ENCODE data around the gene OPCML. TPM values are rescaled to one million over a fixed set of nuclear protein-coding genes. Genes with fewer than 3 reads are reported as not detected.

OPCML gene
- total RNA-seq, 4 donors from 2014 or later, result not detected

GRCh38 chr11:132865623-132866022 is 666.7 kb downstream of the OPCML start:
- H3K27ac ChIP-seq, result no peak overlapping the region
- H3K4me3 ChIP-seq, result no peak overlapping the region
- no peaks in the 10 kb centered on the region for H3K27me3 ChIP-seq
- H3K9me3 ChIP-seq, result no peaks in the 10 kb centered on the region
- 53 to 67% methylated on average over 3 to 5 of the region's 5 CpGs for WGBS, 2 donors (ENCODE audit: low coverage in 1 of 2)
- no peak for TF ChIP-seq POLR2AphosphoS5 (IDR thresholded peaks at IDR 0.05)
- TF ChIP-seq EP300 (IDR thresholded peaks at IDR 0.05; ENCODE audit: low read depth), result no peak
- TF ChIP-seq, protein P1, sequence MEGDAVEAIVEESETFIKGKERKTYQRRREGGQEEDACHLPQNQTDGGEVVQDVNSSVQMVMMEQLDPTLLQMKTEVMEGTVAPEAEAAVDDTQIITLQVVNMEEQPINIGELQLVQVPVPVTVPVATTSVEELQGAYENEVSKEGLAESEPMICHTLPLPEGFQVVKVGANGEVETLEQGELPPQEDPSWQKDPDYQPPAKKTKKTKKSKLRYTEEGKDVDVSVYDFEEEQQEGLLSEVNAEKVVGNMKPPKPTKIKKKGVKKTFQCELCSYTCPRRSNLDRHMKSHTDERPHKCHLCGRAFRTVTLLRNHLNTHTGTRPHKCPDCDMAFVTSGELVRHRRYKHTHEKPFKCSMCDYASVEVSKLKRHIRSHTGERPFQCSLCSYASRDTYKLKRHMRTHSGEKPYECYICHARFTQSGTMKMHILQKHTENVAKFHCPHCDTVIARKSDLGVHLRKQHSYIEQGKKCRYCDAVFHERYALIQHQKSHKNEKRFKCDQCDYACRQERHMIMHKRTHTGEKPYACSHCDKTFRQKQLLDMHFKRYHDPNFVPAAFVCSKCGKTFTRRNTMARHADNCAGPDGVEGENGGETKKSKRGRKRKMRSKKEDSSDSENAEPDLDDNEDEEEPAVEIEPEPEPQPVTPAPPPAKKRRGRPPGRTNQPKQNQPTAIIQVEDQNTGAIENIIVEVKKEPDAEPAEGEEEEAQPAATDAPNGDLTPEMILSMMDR (IDR thresholded peaks at IDR 0.05), result no peak
- TF ChIP-seq POLR2A (IDR thresholded peaks at IDR 0.05), result no peak
- no peaks in the 10 kb centered on the region for H3K36me3 ChIP-seq
- intact Hi-C loops (cut with DNase I; ENCODE audit: low total_unique reads), result no loop called here
- DNase-seq, result no peak
- in situ Hi-C loops (cut with MboI; ENCODE audit: low pct_ligation_motif_present in 1 of 4, low pct_unique_long_range_greater_than_20kb in 1 of 4, low sequenced_read_pairs in 3 of 4), result no loop called here
- H3K4me1 ChIP-seq, result no peaks in the 10 kb centered on the region

DNA sequence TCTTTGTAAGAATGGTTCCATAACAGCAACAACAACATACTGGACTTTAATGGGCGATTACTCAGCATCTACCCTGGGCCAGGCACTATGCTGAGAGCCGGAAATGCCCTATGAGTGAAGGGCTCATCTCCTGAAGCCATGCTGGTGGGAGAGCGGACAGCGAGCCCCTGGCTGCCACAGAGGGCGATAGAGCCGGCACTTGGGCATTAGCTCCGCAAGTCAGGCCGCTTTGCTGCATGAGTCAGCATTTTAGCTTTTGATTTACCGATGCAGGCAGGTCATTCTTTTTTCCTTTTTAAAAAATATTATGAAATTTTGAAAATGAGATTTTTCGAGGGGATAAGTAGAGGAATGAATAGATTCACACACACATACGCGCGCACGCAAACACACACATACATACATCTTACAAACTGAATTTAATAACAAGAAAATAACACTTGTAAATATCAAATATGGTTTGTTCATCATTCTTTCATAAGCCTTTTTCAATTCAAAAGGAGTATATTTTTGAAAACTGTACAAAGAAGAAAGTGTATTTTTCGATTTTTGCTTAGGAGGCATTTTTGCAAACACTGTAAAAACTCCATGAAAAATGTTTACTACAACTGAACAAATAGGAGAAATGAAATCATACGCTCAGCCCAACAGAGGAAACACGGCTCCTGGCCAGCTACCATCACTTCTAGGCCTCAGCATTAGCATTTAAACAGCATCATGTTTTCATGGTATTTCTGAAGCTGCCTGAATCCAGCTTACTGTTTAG is 667.3 kb downstream of the OPCML start:
- Histone ChIP-seq H3K27ac (no peak overlapping the region), H3K4me3 (no peak overlapping the region), H3K36me3 (no peaks in the 10 kb centered on the region), H3K4me1 (no peaks in the 10 kb centered on the region), H3K9me3 (no peaks in the 10 kb centered on the region), H3K27me3 (no peaks in the 10 kb centered on the region)
- 82 to 85% methylated on average over 17 of the region's 17 CpGs for WGBS, 2 donors (ENCODE audit: low coverage in 1 of 2)
- in situ Hi-C loops (cut with MboI; ENCODE audit: low pct_ligation_motif_present in 1 of 4, low pct_unique_long_range_greater_than_20kb in 1 of 4, low sequenced_read_pairs in 3 of 4) (no loop called here), intact Hi-C loops (cut with DNase I; ENCODE audit: low total_unique reads) (no loop called here)
- DNase-seq, result no peak
- TF ChIP-seq POLR2AphosphoS5 (IDR thresholded peaks at IDR 0.05) (no peak), EP300 (IDR thresholded peaks at IDR 0.05; ENCODE audit: low read depth) (no peak), POLR2A (IDR thresholded peaks at IDR 0.05) (no peak)
- TF ChIP-seq, protein P1 (IDR thresholded peaks at IDR 0.05), result no peak

DNA sequence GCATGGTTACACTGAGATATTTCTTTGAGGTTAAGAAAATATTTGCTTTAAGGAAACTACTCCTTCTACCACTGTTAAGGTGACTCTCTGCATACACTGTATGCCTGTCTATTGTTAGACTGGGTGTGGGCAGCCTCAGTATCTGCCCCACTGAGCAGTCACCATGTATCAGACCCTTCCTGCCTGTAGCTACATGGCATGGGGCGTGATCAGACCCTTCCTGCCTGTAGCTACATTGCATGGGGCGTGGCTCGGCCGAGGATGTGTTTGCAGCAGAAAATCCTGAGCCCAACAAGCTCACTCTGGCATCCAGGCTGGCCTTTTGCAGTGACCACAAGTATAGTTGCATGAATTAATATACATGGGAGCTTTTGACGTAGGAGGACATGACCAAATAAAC is 669.4 kb downstream of the OPCML start:
- Histone ChIP-seq H3K4me1 (no peaks in the 10 kb centered on the region), H3K4me3 (no peak overlapping the region), H3K36me3 (no peaks in the 10 kb centered on the region), H3K27ac (no peak overlapping the region), H3K9me3 (no peaks in the 10 kb centered on the region), H3K27me3 (no peaks in the 10 kb centered on the region)
- intact Hi-C loops (cut with DNase I; ENCODE audit: low total_unique reads) (no loop called here), in situ Hi-C loops (cut with MboI; ENCODE audit: low pct_ligation_motif_present in 1 of 4, low pct_unique_long_range_greater_than_20kb in 1 of 4, low sequenced_read_pairs in 3 of 4) (no loop called here)
- no peak for DNase-seq
- TF ChIP-seq POLR2AphosphoS5 (IDR thresholded peaks at IDR 0.05), result no peak
- TF ChIP-seq, protein P1 (IDR thresholded peaks at IDR 0.05), result no peak
- no peak for TF ChIP-seq POLR2A (IDR thresholded peaks at IDR 0.05)
- WGBS, 2 donors (ENCODE audit: low coverage in 1 of 2), result 80% methylated on average over 1 to 5 of the region's 5 CpGs

GRCh38 chr11:132862137-132862536 is 670.2 kb downstream of the OPCML start:
- no peak overlapping the region for H3K4me3 ChIP-seq
- DNase-seq, result no peak
- in situ Hi-C loops (cut with MboI; ENCODE audit: low pct_ligation_motif_present in 1 of 4, low pct_unique_long_range_greater_than_20kb in 1 of 4, low sequenced_read_pairs in 3 of 4), result no loop called here
- H3K36me3 ChIP-seq, result no peaks in the 10 kb centered on the region
- no peak overlapping the region for H3K27ac ChIP-seq
- intact Hi-C loops (cut with DNase I; ENCODE audit: low total_unique reads), result no loop called here
- H3K4me1 ChIP-seq, result no peaks in the 10 kb centered on the region
- H3K27me3 ChIP-seq, result no peaks in the 10 kb centered on the region
- no peak for TF ChIP-seq EP300 (IDR thresholded peaks at IDR 0.05; ENCODE audit: low read depth)
- TF ChIP-seq POLR2AphosphoS5 (IDR thresholded peaks at IDR 0.05), result no peak
- TF ChIP-seq POLR2A (IDR thresholded peaks at IDR 0.05), result no peak
- TF ChIP-seq, protein P1 (IDR thresholded peaks at IDR 0.05), result no peak
- WGBS, 2 donors (ENCODE audit: low coverage in 1 of 2), result 79 to 90% methylated on average over 5 of the region's 5 CpGs
- no peaks in the 10 kb centered on the region for H3K9me3 ChIP-seq

Data from transverse colon (tissue), 4 donors.